Measurements from ENCODE around the gene FUZ.

GRCh38 chr19:49840736-49841249, 27.7 kb upstream of the FUZ start:
- TF ChIP-seq CTCF (IDR thresholded peaks at IDR 0.05; ENCODE audit: low read depth, low read length, missing input control) = no peak
- no peak for TF ChIP-seq GABPA (IDR thresholded peaks at IDR 0.05 in 1 of 2, conservative IDR thresholded peaks at IDR 0.05 in 1 of 2)
- no peak for TF ChIP-seq MAX (IDR thresholded peaks at IDR 0.05)

Measured in liver (tissue), 3 donors.